Panc1 (cell line): ENCODE data around the gene ZNF287. TPM values are rescaled to one million over a fixed set of nuclear protein-coding genes. Genes with fewer than 3 reads are reported as not detected.

ENCODE experiments used
- ATAC-seq: fragments of 200-7000 bp; cut with Tn5 transposase; 2 replicates; pipeline ENCODE4 v1.9.1; 2020; ENCODE audit warnings: mild to moderate bottlenecking, moderate library complexity
- BruUV-seq: library from RNA; stranded (reverse); fragments of 400-500 nt; replicated peaks from 2 replicates; lab custom pipeline; 2021; lab: Mats Ljungman, UMichigan
- CTCF ChIA-PET: fragments of 300-600 bp; sonication (Branson Sonifier 250); formaldehyde crosslinking; loops from one replicate; lab custom pipeline; 2022; ENCODE audit warnings: antibody characterized with exemption; lab: Charles Lee
- POLR2A ChIA-PET: fragments of 300-600 bp; sonication (Branson Sonifier 250); formaldehyde crosslinking; loops from one replicate; lab custom pipeline; 2022; ENCODE audit warnings: antibody characterized with exemption; lab: Charles Lee
- DNase-seq: peaks from one replicate; pipeline ENCODE4 v3.0.0-alpha.2; 2010; ENCODE audit warnings: low read depth, low spot score
- H3K27ac ChIP-seq: 2 replicates; pipeline ENCODE4 v1.5.1; 2011; ENCODE audit warnings: mild to moderate bottlenecking, low read length, inconsistent platforms
- H3K27me3 ChIP-seq: fragments of 200-500 bp; sonication (Bioruptor generic); 2 replicates; pipeline ENCODE4 v1.6.0; 2014; ENCODE audit warnings: low read length, inconsistent platforms; ENCODE audit not compliant: control insufficient read depth, insufficient read depth
- H3K36me3 ChIP-seq: fragments of 200-500 bp; sonication (Bioruptor generic); 2 replicates; pipeline ENCODE4 v1.5.1; 2014; ENCODE audit warnings: inconsistent platforms, mild to moderate bottlenecking, low read length, moderate library complexity; ENCODE audit not compliant: control insufficient read depth, insufficient read depth
- H3K4me1 ChIP-seq: 2 replicates; pipeline ENCODE4 v1.5.1; 2011; ENCODE audit warnings: inconsistent platforms, mild to moderate bottlenecking, low read length, moderate library complexity; ENCODE audit not compliant: control insufficient read depth, insufficient read depth
- H3K4me3 ChIP-seq, 2 experiments: 2 replicates each; pipeline ENCODE4 v1.5.1; 2011 to 2012; ENCODE audit warnings: low read depth in 2 of 2, low read length in 2 of 2, mild to moderate bottlenecking in 2 of 2, inconsistent platforms in 1 of 2, moderate library complexity in 1 of 2
- H3K9me3 ChIP-seq: fragments of 200-500 bp; sonication (Bioruptor generic); 2 replicates; pipeline ENCODE4 v1.5.1; 2014; ENCODE audit warnings: low read depth, mild to moderate bottlenecking, inconsistent platforms, low read length, moderate library complexity; ENCODE audit not compliant: control insufficient read depth, insufficient read depth
- CTCF ChIP-seq: fragments of 450-650 bp; IDR thresholded peaks from 2 replicates; pipeline ENCODE4 v1.5.1; 2017; ENCODE audit warnings: mild to moderate bottlenecking
- POLR2AphosphoS5 ChIP-seq: IDR thresholded peaks from 2 replicates; pipeline ENCODE4 v1.6.1; 2012; ENCODE audit warnings: mild to moderate bottlenecking, low read depth, low read length, moderate library complexity
- SIN3A ChIP-seq: IDR thresholded peaks from 2 replicates; pipeline ENCODE4 v1.6.1; 2012; ENCODE audit warnings: low read depth, mild to moderate bottlenecking, low read length, moderate library complexity, borderline replicate concordance; ENCODE audit not compliant: insufficient read depth
- TCF7L2 ChIP-seq: IDR thresholded peaks from 2 replicates; pipeline ENCODE4 v1.6.1; 2011; ENCODE audit warnings: mild to moderate bottlenecking, low read depth, low read length, inconsistent platforms
- in situ Hi-C: cut with HindIII; loops from 2 replicates; pipeline ENCODE4 v1.10.0; 2016; ENCODE audit warnings: low sequenced_read_pairs, low pct_unique_long_range_greater_than_20kb
- intact Hi-C: fragments of 100-400 bp; cut with micrococcal nuclease; formaldehyde crosslinking; loops from one replicate; pipeline ENCODE4 v1.10.0; 2022; ENCODE audit not compliant: unreplicated experiment
- total RNA-seq: library from RNA; stranded (reverse); gene quantifications from one replicate; pipeline ENCODE4 v1.2.1, GENCODE V29; 2021; ENCODE audit not compliant: unreplicated experiment
- TF ChIP-seq, protein P1 (sequence below), 2 experiments: IDR thresholded peaks; 2 replicates each; pipeline ENCODE4 v1.6.1; 2011 to 2012; ENCODE audit warnings: low read depth in 2 of 2, control low read depth in 1 of 2, low read length in 1 of 2, mild to moderate bottlenecking in 1 of 2, moderate library complexity in 1 of 2; ENCODE audit not compliant: insufficient read depth in 1 of 2

ZNF287 gene
- total RNA-seq, 1 experiment from 2014 or later, result 12.3 TPM

DNA sequence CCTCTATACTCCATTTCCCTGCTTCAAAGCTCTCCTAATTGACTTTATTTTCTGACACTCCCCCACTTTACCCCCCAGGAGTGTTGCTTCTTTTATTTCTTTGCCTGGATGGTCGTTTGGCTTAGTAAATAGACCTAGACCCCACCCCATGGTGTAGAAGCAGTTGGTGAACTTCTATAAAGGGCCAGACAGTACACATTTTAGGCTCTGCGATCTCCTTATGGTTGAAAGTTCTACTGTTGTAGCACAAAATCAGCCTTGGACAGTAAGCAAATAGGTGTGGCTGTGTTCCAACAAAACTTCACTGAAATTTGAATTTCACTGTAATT is 31.9 kb downstream of the ZNF287 start:
- Histone ChIP-seq H3K36me3 (no peaks in the 10 kb centered on the region), H3K4me1 (no peaks in the 10 kb centered on the region; the same call in 1 of the 2 replicates), H3K27me3 (no peaks in the 10 kb centered on the region), H3K9me3 (peaks cover 4% of the 10 kb centered on the region; the same call in 1 of the 2 replicates), H3K27ac (no peak overlapping the region), H3K4me3 (no peak overlapping the region; a peak in 1 of 4 replicates)
- in situ Hi-C loops (no loop called here), intact Hi-C loops (loop anchor here (5.0 kb wide), 1 partner anchor 45 kb away; no protein-coding TSS in a partner anchor)
- DNase-seq, result no peak
- BruUV-seq, result no TSS peak
- no peak for ATAC-seq
- ChIA-PET CTCF (no interaction called here), POLR2A (no interaction called here)
- TF ChIP-seq CTCF, result peak; percentile 64
- no peak for TF ChIP-seq POLR2AphosphoS5

DNA sequence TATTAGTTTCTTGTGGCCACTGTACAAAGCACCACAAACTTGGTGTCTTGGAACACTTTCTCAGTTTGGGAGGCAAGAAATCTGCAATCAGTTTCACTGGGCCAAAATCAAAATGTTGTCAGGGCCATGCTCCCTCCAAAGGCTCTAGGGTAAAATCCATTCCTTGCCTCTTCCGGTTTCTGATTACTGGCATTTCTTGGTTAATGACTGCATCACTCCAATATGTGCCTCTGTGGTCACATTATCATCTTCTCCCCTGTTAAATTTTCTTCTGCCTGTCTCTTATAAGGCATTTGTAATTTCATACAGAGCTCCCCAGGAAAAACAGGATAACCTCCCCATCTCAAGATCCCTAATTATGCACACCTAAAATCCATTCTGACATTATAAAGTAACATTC is 34.8 kb downstream of the ZNF287 start:
- Histone ChIP-seq H3K4me3 (no peak overlapping the region), H3K27ac (no peak overlapping the region), H3K9me3 (no peaks in the 10 kb centered on the region), H3K27me3 (no peaks in the 10 kb centered on the region), H3K4me1 (no peaks in the 10 kb centered on the region; the same call in 1 of the 2 replicates), H3K36me3 (no peaks in the 10 kb centered on the region)
- BruUV-seq, result no TSS peak
- intact Hi-C loops (no loop called here), in situ Hi-C loops (no loop called here)
- no peak for DNase-seq
- TF ChIP-seq TCF7L2 (no peak), SIN3A (no peak), POLR2AphosphoS5 (no peak), CTCF (no peak)
- TF ChIP-seq, protein P1, sequence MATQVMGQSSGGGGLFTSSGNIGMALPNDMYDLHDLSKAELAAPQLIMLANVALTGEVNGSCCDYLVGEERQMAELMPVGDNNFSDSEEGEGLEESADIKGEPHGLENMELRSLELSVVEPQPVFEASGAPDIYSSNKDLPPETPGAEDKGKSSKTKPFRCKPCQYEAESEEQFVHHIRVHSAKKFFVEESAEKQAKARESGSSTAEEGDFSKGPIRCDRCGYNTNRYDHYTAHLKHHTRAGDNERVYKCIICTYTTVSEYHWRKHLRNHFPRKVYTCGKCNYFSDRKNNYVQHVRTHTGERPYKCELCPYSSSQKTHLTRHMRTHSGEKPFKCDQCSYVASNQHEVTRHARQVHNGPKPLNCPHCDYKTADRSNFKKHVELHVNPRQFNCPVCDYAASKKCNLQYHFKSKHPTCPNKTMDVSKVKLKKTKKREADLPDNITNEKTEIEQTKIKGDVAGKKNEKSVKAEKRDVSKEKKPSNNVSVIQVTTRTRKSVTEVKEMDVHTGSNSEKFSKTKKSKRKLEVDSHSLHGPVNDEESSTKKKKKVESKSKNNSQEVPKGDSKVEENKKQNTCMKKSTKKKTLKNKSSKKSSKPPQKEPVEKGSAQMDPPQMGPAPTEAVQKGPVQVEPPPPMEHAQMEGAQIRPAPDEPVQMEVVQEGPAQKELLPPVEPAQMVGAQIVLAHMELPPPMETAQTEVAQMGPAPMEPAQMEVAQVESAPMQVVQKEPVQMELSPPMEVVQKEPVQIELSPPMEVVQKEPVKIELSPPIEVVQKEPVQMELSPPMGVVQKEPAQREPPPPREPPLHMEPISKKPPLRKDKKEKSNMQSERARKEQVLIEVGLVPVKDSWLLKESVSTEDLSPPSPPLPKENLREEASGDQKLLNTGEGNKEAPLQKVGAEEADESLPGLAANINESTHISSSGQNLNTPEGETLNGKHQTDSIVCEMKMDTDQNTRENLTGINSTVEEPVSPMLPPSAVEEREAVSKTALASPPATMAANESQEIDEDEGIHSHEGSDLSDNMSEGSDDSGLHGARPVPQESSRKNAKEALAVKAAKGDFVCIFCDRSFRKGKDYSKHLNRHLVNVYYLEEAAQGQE (IDR thresholded peaks at IDR 0.05; ENCODE audit: insufficient read depth in 1 of 2, low read depth in 2 of 2, low read length in 1 of 2), result no peak
- ATAC-seq, result no peak
- ChIA-PET CTCF (no interaction called here), POLR2A (no interaction called here)
